ENCODE measurements around the gene SHOX. TPM values are rescaled to one million over a fixed set of nuclear protein-coding genes. Genes with fewer than 3 reads are reported as not detected.
"Not testable (repeated sequence)": the region's sequence is repeated elsewhere in the genome, so short reads cannot be mapped to it uniquely, and the experiment has no call there.

SHOX gene
- total and polyA plus RNA-seq, 12 donors = not detected

DNA sequence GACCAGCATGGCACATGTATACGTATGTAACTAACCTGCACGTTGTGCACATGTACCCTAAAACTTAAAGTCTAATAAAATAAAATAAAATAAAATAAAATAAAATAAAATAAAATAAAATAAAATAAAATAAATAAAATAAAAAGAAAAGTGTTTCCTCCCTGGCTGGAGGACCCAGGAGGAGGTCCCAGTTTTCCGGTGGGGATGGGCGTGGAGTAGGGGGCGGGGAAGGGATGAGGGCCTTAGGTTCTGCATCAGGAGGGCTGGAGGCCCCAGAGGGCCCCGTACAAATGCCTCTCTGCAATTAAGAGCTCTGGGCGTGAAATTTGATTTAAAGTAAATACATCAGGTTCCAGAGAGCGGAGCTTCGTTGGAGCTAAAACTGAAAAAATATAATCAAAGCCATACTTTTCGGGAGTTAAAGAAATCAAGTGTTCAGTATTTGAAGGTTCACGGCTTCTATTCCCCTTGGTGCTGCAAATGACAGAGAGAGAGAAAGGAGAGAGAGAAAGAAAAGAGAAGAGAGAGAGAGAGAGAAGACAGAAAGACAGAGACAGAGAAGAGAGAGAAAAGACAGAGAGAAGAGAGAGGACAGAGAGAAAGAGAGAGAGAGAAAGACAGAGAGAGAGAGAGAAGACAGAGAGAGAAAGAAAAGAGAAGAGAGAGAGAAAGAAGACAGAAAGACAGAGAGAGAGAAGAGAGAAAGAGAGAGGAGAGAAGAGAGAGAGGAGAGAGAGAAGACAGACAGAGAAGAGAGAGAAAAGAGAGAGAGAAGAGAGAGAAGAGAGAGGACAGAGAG lies 8.7 kb upstream of the SHOX start:
- Histone ChIP-seq H3K4me1 (peaks cover 0 to 14% (median 5%) of the 10 kb centered on the region in 9 donors), H3K9me3 (no peaks in the 10 kb centered on the region), H3K27ac (no peak overlapping the region), H3K27me3 (peaks cover 3 to 79% (median 63%) of the 10 kb centered on the region in 7 donors), H3K36me3 (no peaks in the 10 kb centered on the region), H3K4me3 (no peak overlapping the region)
- 15 to 18% methylated on average over 11 of the region's 11 CpGs for WGBS, 2 donors
- no peak for TF ChIP-seq CTCF (IDR thresholded peaks at IDR 0.05)
- ATAC-seq (no peak), DNase-seq (no peak)
- intact Hi-C loops (cut with DNase I) = no loop called here

- H3K9me3 ChIP-seq; H3K4me3 ChIP-seq; ATAC-seq; H3K36me3 ChIP-seq; intact Hi-C loops (cut with DNase I); H3K27ac ChIP-seq; DNase-seq: not testable (repeated sequence)
- Histone ChIP-seq H3K27me3 (peaks cover 3 to 79% (median 72%) of the 10 kb centered on the region in 7 donors), H3K4me1 (peaks cover 0 to 14% (median 5%) of the 10 kb centered on the region in 9 donors)
- 32 to 45% methylated on average over 2 to 3 of the region's 3 CpGs for WGBS, 2 donors
These were observed 7.8 kb upstream of the SHOX start for GRCh38 chrX:622802-623201.

DNA sequence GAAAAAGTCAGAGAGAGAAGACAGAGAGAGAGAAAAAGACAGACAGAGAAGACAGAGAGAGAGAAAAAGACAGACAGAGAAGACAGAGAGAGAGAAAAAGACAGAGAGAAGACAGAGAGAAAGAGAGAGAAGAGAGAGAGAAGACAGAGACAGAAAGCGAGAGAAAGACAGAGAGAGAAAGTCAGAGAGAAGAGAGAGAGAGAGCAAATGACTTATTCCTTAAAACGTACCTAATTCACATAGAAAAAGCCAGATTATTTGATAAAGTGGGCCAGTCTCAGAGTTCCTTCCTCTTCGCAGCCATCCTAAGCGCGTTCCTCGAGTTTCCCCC lies 7.4 kb upstream of the SHOX start:
- Histone ChIP-seq H3K9me3 (no peaks in the 10 kb centered on the region), H3K27ac (no peak overlapping the region), H3K27me3 (peaks cover 3 to 79% (median 71%) of the 10 kb centered on the region in 7 donors), H3K36me3 (no peaks in the 10 kb centered on the region), H3K4me1 (peaks cover 0 to 14% (median 5%) of the 10 kb centered on the region in 9 donors), H3K4me3 (no peak overlapping the region)
- DNase-seq = no peak
- intact Hi-C loops (cut with DNase I) = no loop called here
- no peak for TF ChIP-seq CTCF (IDR thresholded peaks at IDR 0.05)
- ATAC-seq = no peak
- 3 to 4% methylated on average over 6 of the region's 6 CpGs for WGBS, 2 donors

DNA sequence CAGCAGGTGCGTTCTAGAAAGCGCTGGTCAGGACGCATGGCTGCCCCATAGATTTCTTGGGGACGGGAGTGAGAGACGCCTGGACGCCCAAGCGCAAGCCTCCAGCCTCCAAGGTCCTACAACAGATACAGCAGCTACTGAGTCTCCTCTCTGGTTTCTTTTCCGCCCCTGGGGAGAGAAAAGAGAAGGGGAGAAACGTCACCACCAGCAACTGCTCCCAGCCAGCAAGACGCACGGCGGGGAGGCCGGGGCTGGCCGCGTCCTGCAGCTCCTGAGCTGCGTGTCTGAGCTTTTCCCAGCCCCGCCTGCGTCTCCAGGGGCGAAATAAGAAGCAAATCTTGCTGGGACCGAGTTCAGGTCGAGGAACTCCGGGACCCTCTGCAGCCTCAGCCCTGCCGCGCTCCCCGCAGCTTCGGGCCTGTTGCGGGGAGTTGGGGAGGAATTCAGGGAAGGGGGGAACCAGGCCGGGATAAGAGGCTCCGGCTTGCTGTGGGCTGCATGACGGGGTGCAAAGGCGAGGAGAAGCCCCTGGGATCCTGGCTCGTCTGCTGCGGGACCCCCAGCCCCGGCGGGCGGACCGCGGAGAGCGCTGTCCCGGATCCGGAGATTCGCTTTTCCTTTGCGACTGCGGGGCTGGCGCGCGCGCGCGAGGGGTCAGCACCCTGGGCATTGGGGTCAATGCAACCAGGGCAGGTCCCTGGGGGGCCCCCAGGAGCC lies 6.8 kb upstream of the SHOX start:
- 1 to 2% methylated on average over 49 to 50 of the region's 50 CpGs for WGBS, 2 donors
- intact Hi-C loops (cut with DNase I) = no loop called here
- Histone ChIP-seq H3K36me3 (no peaks in the 10 kb centered on the region), H3K27ac (no peak overlapping the region), H3K4me1 (peaks cover 0 to 14% (median 5%) of the 10 kb centered on the region in 9 donors), H3K4me3 (peak overlapping the region in 2 of 10 donors; percentile 3 to 4), H3K9me3 (no peaks in the 10 kb centered on the region), H3K27me3 (peaks cover 3 to 76% (median 68%) of the 10 kb centered on the region in 7 donors)
- no peak for ATAC-seq
- no peak for TF ChIP-seq CTCF (IDR thresholded peaks at IDR 0.05)
- DNase-seq = no peak

Data from heart right ventricle (tissue), 16 donors.